ENCODE results near the gene TENM4. TPM values are rescaled to one million over a fixed set of nuclear protein-coding genes. Genes with fewer than 3 reads are reported as not detected.

The TENM4 gene
- total and polyA plus RNA-seq, 4 donors, result 0.02 to 0.33 (median 0.14) TPM

DNA sequence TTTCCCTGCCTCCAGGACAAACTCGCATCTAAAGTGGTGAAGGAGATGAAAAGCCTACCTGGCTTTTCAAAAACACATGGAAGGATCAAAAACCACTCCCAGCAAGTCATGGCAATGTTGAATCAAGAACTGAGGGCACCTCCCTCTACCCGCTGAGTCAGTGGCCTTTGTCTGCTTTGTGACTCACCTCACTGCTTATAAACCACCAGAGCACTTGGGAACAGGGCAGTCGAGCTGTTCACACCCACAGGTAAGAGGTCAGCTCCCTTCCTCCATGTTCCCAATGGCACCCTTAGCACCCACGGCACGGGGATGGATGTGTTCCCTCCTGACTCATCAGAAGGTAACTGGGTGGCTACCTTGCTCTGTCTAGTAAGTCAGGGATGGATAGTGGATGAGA lies 21.7 kb downstream of the TENM4 start:
- Histone ChIP-seq H3K27me3 (ENCODE audit: control insufficient read depth in 4 of 4, insufficient read depth in 4 of 4, low read length in 3 of 4) (peaks cover 0 to 4% (median 0%) of the 10 kb centered on the region in 4 donors), H3K36me3 (ENCODE audit: control insufficient read depth in 4 of 4, insufficient read depth in 3 of 4, low read depth in 1 of 4, low read length in 3 of 4) (no peaks in the 10 kb centered on the region), H3K9me3 (ENCODE audit: control insufficient read depth in 4 of 4, low read length in 3 of 4) (peaks cover 0 to 10% (median 2%) of the 10 kb centered on the region in 4 donors), H3K4me3 (ENCODE audit: low read depth in 1 of 3, low read length in 3 of 3) (no peak overlapping the region), H3K9ac (ENCODE audit: low read depth in 1 of 2, low read length in 2 of 2) (no peak overlapping the region), H3K4me1 (ENCODE audit: control insufficient read depth in 4 of 4, insufficient read depth in 4 of 4, low read length in 3 of 4) (no peaks in the 10 kb centered on the region), H3K27ac (ENCODE audit: low read depth in 1 of 2, low read length in 2 of 2) (no peak overlapping the region)
- 78% methylated on average over 5 of the region's 5 CpGs for WGBS
- DNase-seq (ENCODE audit: low spot score), result no peak
- TF ChIP-seq, protein P1, sequence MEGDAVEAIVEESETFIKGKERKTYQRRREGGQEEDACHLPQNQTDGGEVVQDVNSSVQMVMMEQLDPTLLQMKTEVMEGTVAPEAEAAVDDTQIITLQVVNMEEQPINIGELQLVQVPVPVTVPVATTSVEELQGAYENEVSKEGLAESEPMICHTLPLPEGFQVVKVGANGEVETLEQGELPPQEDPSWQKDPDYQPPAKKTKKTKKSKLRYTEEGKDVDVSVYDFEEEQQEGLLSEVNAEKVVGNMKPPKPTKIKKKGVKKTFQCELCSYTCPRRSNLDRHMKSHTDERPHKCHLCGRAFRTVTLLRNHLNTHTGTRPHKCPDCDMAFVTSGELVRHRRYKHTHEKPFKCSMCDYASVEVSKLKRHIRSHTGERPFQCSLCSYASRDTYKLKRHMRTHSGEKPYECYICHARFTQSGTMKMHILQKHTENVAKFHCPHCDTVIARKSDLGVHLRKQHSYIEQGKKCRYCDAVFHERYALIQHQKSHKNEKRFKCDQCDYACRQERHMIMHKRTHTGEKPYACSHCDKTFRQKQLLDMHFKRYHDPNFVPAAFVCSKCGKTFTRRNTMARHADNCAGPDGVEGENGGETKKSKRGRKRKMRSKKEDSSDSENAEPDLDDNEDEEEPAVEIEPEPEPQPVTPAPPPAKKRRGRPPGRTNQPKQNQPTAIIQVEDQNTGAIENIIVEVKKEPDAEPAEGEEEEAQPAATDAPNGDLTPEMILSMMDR (IDR thresholded peaks at IDR 0.05; ENCODE audit: low read depth, low read length, missing input control), result no peak
- no peak for TF ChIP-seq EGR1 (IDR thresholded peaks at IDR 0.05; ENCODE audit: low read depth in 2 of 2)
- TF ChIP-seq, protein P2, sequence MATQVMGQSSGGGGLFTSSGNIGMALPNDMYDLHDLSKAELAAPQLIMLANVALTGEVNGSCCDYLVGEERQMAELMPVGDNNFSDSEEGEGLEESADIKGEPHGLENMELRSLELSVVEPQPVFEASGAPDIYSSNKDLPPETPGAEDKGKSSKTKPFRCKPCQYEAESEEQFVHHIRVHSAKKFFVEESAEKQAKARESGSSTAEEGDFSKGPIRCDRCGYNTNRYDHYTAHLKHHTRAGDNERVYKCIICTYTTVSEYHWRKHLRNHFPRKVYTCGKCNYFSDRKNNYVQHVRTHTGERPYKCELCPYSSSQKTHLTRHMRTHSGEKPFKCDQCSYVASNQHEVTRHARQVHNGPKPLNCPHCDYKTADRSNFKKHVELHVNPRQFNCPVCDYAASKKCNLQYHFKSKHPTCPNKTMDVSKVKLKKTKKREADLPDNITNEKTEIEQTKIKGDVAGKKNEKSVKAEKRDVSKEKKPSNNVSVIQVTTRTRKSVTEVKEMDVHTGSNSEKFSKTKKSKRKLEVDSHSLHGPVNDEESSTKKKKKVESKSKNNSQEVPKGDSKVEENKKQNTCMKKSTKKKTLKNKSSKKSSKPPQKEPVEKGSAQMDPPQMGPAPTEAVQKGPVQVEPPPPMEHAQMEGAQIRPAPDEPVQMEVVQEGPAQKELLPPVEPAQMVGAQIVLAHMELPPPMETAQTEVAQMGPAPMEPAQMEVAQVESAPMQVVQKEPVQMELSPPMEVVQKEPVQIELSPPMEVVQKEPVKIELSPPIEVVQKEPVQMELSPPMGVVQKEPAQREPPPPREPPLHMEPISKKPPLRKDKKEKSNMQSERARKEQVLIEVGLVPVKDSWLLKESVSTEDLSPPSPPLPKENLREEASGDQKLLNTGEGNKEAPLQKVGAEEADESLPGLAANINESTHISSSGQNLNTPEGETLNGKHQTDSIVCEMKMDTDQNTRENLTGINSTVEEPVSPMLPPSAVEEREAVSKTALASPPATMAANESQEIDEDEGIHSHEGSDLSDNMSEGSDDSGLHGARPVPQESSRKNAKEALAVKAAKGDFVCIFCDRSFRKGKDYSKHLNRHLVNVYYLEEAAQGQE (IDR thresholded peaks at IDR 0.05), result no peak
- TF ChIP-seq, protein P3, sequence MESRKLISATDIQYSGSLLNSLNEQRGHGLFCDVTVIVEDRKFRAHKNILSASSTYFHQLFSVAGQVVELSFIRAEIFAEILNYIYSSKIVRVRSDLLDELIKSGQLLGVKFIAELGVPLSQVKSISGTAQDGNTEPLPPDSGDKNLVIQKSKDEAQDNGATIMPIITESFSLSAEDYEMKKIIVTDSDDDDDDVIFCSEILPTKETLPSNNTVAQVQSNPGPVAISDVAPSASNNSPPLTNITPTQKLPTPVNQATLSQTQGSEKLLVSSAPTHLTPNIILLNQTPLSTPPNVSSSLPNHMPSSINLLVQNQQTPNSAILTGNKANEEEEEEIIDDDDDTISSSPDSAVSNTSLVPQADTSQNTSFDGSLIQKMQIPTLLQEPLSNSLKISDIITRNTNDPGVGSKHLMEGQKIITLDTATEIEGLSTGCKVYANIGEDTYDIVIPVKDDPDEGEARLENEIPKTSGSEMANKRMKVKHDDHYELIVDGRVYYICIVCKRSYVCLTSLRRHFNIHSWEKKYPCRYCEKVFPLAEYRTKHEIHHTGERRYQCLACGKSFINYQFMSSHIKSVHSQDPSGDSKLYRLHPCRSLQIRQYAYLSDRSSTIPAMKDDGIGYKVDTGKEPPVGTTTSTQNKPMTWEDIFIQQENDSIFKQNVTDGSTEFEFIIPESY (IDR thresholded peaks at IDR 0.05), result no peak

DNA sequence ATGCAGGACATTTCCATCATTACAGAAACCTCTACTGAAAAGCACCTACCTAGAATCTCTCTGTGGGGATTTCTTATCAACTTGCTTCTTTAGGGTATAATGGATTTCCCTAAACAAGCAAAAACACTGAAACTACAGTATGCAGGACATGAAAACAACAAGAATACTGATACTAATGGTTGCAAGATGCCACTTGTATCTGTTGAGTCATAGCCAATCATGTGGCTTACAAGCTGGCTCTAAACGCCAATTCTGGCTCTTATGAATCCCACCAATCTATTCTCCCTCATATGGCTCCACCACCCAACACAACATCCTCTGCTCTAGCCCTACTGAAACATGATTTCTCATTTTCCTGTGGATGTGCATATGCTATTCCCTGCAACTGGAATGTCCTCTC lies 22.6 kb downstream of the TENM4 start:
- TF ChIP-seq, protein P1 (IDR thresholded peaks at IDR 0.05; ENCODE audit: low read depth, low read length, missing input control), result no peak
- TF ChIP-seq FOXA1 (IDR thresholded peaks at IDR 0.05) (no peak), HNF4A (conservative IDR thresholded peaks at IDR 0.05) (no peak), GABPA (IDR thresholded peaks at IDR 0.05 in 1 of 2, conservative IDR thresholded peaks at IDR 0.05 in 1 of 2) (no peak), RAD21 (IDR thresholded peaks at IDR 0.05) (no peak), YY1 (IDR thresholded peaks at IDR 0.05) (no peak), SP1 (IDR thresholded peaks at IDR 0.05) (no peak), TAF1 (conservative IDR thresholded peaks at IDR 0.05) (no peak), NR2F2 (IDR thresholded peaks at IDR 0.05) (no peak), EGR1 (IDR thresholded peaks at IDR 0.05; ENCODE audit: low read depth in 2 of 2) (no peak), HNF4G (IDR thresholded peaks at IDR 0.05) (no peak), RXRA (IDR thresholded peaks at IDR 0.05) (no peak), JUND (IDR thresholded peaks at IDR 0.05) (no peak)
- TF ChIP-seq, protein P3 (IDR thresholded peaks at IDR 0.05), result no peak
- TF ChIP-seq, protein P4, sequence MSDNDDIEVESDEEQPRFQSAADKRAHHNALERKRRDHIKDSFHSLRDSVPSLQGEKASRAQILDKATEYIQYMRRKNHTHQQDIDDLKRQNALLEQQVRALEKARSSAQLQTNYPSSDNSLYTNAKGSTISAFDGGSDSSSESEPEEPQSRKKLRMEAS (IDR thresholded peaks at IDR 0.05), result no peak
- TF ChIP-seq, protein P5, sequence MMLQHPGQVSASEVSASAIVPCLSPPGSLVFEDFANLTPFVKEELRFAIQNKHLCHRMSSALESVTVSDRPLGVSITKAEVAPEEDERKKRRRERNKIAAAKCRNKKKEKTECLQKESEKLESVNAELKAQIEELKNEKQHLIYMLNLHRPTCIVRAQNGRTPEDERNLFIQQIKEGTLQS (IDR thresholded peaks at IDR 0.05), result no peak
- no peak overlapping the region for H3K27ac ChIP-seq (ENCODE audit: low read depth in 1 of 2, low read length in 2 of 2)
- H3K9ac ChIP-seq (ENCODE audit: low read depth in 1 of 2, low read length in 2 of 2), result no peak overlapping the region
- 74% methylated on average over 1 of the region's 1 CpG for WGBS
- H3K36me3 ChIP-seq (ENCODE audit: control insufficient read depth in 4 of 4, insufficient read depth in 3 of 4, low read depth in 1 of 4, low read length in 3 of 4), result no peaks in the 10 kb centered on the region
- peaks cover 0 to 10% (median 2%) of the 10 kb centered on the region in 4 donors for H3K9me3 ChIP-seq (ENCODE audit: control insufficient read depth in 4 of 4, low read length in 3 of 4)
- peaks cover 0 to 4% (median 0%) of the 10 kb centered on the region in 4 donors for H3K27me3 ChIP-seq (ENCODE audit: control insufficient read depth in 4 of 4, insufficient read depth in 4 of 4, low read length in 3 of 4)
- no peaks in the 10 kb centered on the region for H3K4me1 ChIP-seq (ENCODE audit: control insufficient read depth in 4 of 4, insufficient read depth in 4 of 4, low read length in 3 of 4)
- H3K4me3 ChIP-seq (ENCODE audit: low read depth in 1 of 3, low read length in 3 of 3), result no peak overlapping the region
- DNase-seq (ENCODE audit: low spot score), result no peak
